Stimulated activated CD4-positive, alpha-beta T cell treated with anti-CD3 and anti-CD28 coated beads, Interleukin-1b, Interleukin-23, amount 100 ng/mL, for 24 hours (primary cell): Measurements from ENCODE around the gene ARHGEF16.
A peak's percentile ranks its signal among the peaks of the same experiment; 100 is the strongest.

ENCODE experiments used
- DNase-seq, 4 experiments: peaks; one replicate each; pipeline ENCODE4 v3.0.0-alpha.2; 2020; ENCODE audit warnings: low read depth in 4 of 4, low spot score in 1 of 4

ARHGEF16 gene

DNA sequence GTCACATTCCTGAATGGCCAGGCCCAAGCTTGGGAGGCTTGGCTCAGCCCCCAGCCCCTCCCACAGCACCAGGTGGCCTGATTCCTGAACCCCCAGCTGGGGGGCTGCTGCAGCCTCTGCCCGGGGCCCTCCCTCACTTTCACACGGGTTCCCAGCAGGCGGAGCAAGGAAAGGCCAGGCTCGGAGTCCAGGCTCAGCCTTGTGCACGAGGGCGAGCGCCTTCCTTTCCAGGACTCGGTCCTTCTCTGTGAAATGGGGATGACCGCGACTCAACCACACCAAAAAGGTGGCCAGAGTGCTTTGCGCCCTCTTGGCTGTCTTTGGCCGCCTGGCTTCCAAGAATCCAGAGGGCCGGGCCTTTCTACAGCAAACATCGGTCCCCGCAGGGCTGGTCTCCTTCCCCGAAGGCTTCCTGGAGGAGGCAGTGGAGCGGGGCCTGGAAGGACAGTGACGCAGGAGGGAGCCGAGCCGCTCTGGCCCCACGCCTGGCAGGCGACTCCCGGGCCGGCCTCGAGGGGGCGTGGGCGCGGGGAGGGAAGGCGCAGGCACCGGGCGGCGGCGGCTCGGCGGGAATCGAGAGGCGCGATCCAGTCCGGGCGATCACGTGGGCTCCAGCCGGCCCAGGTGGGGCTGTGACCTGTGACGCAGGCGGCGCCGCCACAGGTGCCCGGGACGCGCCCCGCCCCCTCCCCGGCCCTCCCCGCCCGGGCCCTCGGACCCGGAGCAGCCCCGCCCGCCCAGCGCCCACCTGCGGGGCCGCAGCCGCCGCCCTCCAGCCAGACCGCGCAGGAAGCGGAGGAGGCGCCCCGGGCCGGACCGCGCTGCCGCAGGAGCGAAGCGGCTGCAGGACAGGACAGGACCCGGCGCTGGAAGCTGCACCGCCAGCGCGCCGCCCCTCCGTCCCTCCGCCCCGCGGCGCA is at the start of gene ARHGEF16:
TSS of gene ARHGEF16 (plus strand) at position 775 of the 920 bp plus-strand sequence. CDS start 8,420 bp downstream, outside the sequence.
- DNase-seq = peak in 2 of 4 experiments; percentile 8 to 11

- DNase-seq = no peak
These were observed 49.7 kb upstream of the ARHGEF16 start for GRCh38 chr1:3404801-3405200.

- DNase-seq = no peak
These were observed 49.0 kb upstream of the ARHGEF16 start for GRCh38 chr1:3405491-3405890.

GRCh38 chr1:3405974-3406867 is 48.2 kb upstream of the ARHGEF16 start:
- no peak for DNase-seq

DNA sequence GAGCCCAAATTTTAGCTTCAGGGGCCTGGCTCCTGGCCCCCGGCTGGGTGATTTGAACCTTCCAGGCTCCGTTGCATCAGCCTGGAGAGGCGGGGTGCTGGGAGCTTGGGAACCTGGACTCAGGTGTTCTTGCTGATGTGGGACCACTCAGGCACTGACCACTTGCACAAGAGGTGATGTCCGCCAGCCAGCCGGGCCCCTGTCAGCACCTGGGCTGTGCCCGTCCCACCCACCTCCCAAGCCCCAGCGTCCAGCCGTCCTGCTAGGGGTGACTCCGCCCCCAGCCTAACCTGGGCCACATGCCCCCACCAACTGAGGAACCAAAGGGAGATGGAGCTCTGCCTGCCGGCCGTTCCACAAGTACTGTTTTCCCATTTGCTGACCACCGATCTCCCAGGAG is 47.4 kb upstream of the ARHGEF16 start:
- no peak for DNase-seq

GRCh38 chr1:3408751-3409266 is 45.7 kb upstream of the ARHGEF16 start:
- no peak for DNase-seq

- no peak for DNase-seq
These were observed 44.9 kb upstream of the ARHGEF16 start for GRCh38 chr1:3409366-3410141.

DNA sequence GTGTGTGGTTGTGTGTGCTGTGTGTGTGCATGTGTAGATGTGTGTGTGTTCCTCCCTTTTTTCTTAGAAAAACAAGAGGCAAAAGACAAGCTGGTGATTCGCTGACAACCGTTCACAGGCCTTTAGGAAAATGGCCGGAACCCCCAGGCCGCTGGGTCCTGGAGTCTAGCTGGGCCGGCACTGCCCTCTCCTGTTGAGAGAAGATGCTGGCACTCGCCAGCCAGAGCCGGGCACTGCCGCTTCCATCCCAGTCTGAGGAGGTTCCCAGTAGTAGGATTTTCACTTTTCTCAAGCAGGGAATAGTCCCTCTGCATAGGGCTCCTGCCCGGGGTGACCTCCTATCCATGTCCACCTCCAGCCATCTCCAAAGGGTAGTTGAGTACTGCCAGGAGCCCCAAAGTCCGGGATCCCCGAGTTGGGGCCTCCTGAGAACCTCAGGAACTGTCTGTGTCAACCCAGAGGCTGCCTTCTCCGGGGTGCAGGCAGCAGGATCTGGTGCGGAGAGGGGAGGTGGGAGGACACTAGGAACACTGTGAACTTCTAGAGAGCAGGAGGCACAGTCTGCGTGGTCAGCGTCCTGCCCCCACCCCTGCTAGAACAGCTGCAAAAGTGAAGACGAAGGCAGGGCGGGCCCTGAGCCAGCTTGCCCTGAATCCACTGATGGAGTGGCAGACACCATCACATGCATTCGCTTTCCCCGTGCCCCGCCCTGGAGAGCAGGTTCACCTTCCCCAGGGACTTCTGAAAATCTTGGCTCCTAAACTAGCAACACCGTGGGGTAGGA is 44.1 kb upstream of the ARHGEF16 start:
- no peak for DNase-seq

GRCh38 chr1:3411806-3412205 is 42.7 kb upstream of the ARHGEF16 start:
- no peak for DNase-seq

DNA sequence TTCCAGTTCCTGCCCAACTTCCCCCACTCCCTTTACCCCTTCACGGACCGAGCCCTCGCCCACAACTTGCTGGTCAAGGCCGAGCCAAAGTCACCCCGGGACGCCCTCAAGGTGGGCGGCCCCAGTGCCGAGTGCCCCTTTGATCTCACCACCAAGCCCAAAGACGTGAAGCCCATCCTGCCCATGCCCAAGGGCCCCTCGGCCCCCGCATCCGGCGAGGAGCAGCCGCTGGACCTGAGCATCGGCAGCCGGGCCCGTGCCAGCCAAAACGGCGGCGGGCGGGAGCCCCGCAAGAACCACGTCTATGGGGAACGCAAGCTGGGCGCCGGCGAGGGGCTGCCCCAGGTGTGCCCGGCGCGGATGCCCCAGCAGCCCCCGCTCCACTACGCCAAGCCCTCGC is 42.1 kb upstream of the ARHGEF16 start:
- no peak for DNase-seq

DNA sequence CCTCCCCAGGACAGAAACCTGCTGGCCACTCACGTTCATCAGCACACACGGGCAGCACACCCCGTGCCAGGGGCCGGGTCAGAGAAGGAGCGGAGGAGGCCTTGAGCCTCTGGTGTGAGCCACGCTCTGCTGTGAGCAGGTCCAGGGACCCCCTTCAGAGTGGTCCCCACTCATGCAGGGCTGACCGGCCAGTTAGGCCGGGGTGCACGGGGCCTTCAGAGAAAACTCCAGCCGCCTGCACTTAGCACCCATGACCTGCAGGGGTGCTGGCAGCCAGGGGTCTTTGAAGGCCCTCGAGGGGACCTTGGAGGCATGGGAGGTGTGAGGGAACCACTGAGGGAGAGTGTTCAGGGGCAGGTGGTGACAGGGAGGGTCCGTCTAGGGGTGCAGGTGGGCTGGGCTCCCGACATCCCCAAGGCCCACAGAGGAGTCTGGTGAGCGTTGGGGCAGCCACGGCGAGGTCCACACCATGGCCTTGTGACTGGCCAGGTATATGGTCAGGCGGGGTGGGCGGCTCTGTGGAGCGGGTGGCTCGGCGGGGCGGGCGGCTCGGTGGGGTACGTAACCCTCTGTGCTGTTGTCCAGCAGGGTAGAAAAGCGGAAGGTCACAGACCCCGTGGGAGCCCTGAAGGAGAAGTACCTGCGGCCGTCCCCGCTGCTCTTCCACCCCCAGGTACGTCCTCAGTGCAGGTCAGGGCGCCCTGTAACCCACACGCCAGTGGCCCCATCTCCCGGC is 40.3 kb upstream of the ARHGEF16 start:
- DNase-seq = no peak

- no peak for DNase-seq
These were observed 39.0 kb upstream of the ARHGEF16 start for GRCh38 chr1:3415260-3416090.

GRCh38 chr1:3417082-3417739 is 37.3 kb upstream of the ARHGEF16 start:
- no peak for DNase-seq

DNA sequence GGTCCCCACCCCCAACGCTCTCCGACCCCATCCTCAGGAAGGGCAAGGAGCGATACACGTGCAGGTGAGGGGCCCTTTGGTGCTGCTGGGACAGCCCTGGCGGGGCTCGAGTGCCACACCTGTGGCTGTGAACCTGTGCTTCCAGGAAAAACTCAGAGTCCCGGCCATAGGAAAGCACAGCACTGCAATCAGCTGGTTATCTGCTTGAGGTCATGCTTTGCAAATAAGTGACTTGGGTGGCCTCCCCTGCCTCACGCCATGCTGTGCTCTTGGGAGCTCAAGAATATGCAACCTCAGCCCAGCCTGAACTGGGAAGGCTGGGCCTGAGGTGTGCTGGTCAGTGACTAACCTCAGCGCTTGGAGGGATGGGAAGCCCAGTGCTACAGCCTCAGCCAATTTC is 36.5 kb upstream of the ARHGEF16 start:
- DNase-seq = no peak

DNA sequence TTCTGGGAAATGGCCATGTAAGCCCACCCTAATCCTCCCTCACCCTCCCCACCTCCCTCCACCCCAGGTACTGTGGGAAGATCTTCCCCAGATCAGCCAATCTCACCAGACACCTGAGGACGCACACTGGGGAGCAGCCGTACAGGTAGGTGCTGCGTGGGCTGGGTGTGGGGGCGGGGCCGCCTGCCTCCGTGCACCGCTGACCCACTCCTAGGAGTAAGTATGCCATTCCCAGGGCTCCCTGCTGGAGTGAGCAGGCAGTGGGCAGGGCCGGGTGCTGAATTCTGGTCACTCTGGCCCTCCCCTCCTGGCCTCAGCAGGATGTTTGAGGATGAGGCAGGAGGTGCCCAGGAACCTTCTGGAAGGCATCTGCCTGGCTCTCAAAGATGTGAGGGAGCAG is 35.9 kb upstream of the ARHGEF16 start:
- no peak for DNase-seq

DNA sequence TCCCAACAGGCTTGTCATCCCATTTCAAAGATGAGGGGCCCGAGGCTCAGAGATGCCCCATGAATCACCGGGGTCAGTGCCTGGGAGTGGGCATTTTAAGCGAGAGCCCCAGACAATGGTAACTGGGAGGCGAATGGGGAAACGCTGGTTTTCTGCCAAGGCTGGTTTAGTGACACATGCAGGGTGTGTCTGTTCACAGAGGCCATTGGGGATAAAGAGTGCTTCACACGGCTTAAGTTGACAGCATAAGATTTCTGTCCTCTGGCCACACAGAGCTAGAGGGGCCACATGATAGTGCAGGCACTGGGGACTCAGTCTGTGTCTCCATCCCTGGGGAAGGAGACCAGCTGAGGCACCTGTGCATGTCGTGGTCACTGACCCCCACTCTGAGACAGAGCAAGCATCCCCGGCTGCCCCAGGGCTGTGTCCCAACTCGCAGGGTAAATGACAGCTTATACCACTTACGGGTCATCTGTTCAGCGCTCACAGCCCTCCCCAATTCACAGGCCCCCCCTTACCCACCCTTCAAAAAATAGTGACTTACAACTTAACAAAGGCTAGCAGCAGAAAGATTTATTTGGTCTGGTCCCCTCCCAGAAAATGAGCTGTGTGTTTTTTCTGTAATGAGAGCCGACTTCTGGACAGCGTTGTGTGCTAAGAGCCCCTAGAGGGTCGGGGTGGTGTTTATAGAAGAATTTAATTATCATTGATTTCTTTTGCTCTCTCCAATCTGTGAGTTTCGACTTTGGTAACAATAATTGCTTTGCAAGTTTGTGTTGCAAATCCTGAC is 34.9 kb upstream of the ARHGEF16 start:
- no peak for DNase-seq
